Lower leg skin (tissue), 4 donors: ENCODE results near the gene ST3GAL3. TPM values are rescaled to one million over a fixed set of nuclear protein-coding genes. Genes with fewer than 3 reads are reported as not detected.
"Not testable (repeated sequence)": the region's sequence is repeated elsewhere in the genome, so short reads cannot be mapped to it uniquely, and the experiment has no call there.

Experiments used
- DNase-seq, 2 donors: peaks; one replicate each; pipeline ENCODE4 v3.0.0-alpha.2; 2019; ENCODE audit warnings: low spot score in 2 of 2
- H3K4me3 ChIP-seq: fragments of 200-600 bp; sonication (generic); 2 replicates; pipeline ENCODE4 v1.5.1; 2017; ENCODE audit warnings: mild to moderate bottlenecking, low read depth; ENCODE audit not compliant: poor library complexity, severe bottlenecking
- CTCF ChIP-seq, 3 donors: fragments of 450-650 bp; IDR thresholded peaks; one replicate each; pipeline ENCODE4 v1.5.1; 2016; ENCODE audit warnings: antibody characterized with exemption in 3 of 3, mild to moderate bottlenecking in 3 of 3, moderate library complexity in 2 of 3
- POLR2A ChIP-seq, 2 donors: fragments of 450-650 bp; IDR thresholded peaks; one replicate each; pipeline ENCODE4 v1.6.1; 2016 to 2017; ENCODE audit warnings: antibody characterized with exemption in 2 of 2, mild to moderate bottlenecking in 1 of 2, moderate library complexity in 1 of 2
- WGBS, 2 donors: methylation state at CpG; one replicate each; pipeline ENCODE4 v1.1.5; 2018; 5-methylcytosine and 5-hydroxymethylcytosine counted together
- intact Hi-C: fragments of 100-400 bp; cut with DNase I; formaldehyde crosslinking; loops from one replicate; pipeline ENCODE4 v1.15.0; 2023; ENCODE audit warnings: low total_unique reads
- total RNA-seq, 4 donors: library from RNA; depleted of rRNA; stranded (reverse); fragments of >200 nt; gene quantifications; one replicate each; pipeline ENCODE4 v1.1.0, GENCODE V29; 2016

Gene ST3GAL3
- total RNA-seq, 4 donors from 2014 or later: 6.9 to 10.5 (median 8.0) TPM

- intact Hi-C loops: no loop called here
- no peak for DNase-seq
- no peak for TF ChIP-seq CTCF (IDR thresholded peaks at IDR 0.05)
- no peak for TF ChIP-seq POLR2A (IDR thresholded peaks at IDR 0.05)
- 73 to 77% methylated on average over 3 of the region's 3 CpGs for WGBS, 2 donors
- no peak overlapping the region for H3K4me3 ChIP-seq
Observed at GRCh38 chr1:43832255-43832654, 124.9 kb downstream of the ST3GAL3 start.

- no peak for DNase-seq
- H3K4me3 ChIP-seq: no peak overlapping the region
- intact Hi-C loops: no loop called here
- 82 to 92% methylated on average over 1 of the region's 1 CpG for WGBS, 2 donors
- TF ChIP-seq POLR2A (IDR thresholded peaks at IDR 0.05) (no peak), CTCF (IDR thresholded peaks at IDR 0.05) (no peak)
Observed at GRCh38 chr1:43832998-43833397, 125.7 kb downstream of the ST3GAL3 start.

- H3K4me3 ChIP-seq, intact Hi-C loops, DNase-seq: not testable (repeated sequence)
- WGBS, 2 donors: 74 to 86% methylated on average over 10 of the region's 10 CpGs
Observed at GRCh38 chr1:43833902-43834279, 126.6 kb downstream of the ST3GAL3 start.

- TF ChIP-seq CTCF (IDR thresholded peaks at IDR 0.05): no peak
- TF ChIP-seq POLR2A (IDR thresholded peaks at IDR 0.05): no peak
- no peak overlapping the region for H3K4me3 ChIP-seq
- intact Hi-C loops: no loop called here
- 48 to 54% methylated on average over 14 of the region's 14 CpGs for WGBS, 2 donors
- peak in 1 of 2 donors; percentile 41 for DNase-seq
Observed at GRCh38 chr1:43834280-43835081, 127.1 kb downstream of the ST3GAL3 start.

- intact Hi-C loops: no loop called here
- WGBS, 2 donors: 62 to 64% methylated on average over 11 of the region's 11 CpGs
Observed at GRCh38 chr1:43835082-43836021, 128.0 kb downstream of the ST3GAL3 start.

More at GRCh38 chr1:43835082-43836021, 128.0 kb downstream of the ST3GAL3 start:
- H3K4me3 ChIP-seq: no peak overlapping the region
- TF ChIP-seq CTCF (IDR thresholded peaks at IDR 0.05): no peak
- no peak for DNase-seq
